Cardiac muscle cell (in vitro differentiated cells and primary cell): ENCODE measurements around the gene FBXW4. TPM values are rescaled to one million over a fixed set of nuclear protein-coding genes. Genes with fewer than 3 reads are reported as not detected.

Experiments used
- DNase-seq, 2 donors: peaks; one replicate each; pipeline versions ENCODE4 v3.0.0 to v3.0.0-alpha.2; 2010 to 2017; ENCODE audit warnings: low read depth in 1 of 2, low spot score in 1 of 2
- H3K27ac ChIP-seq: fragments of 200-600 bp; sonication (generic); 2 replicates; pipeline ENCODE4 v1.5.1; 2016
- H3K27me3 ChIP-seq: fragments of 200-600 bp; sonication (generic); 2 replicates; pipeline ENCODE4 v1.6.0; 2016; ENCODE audit warnings: control low read depth
- H3K36me3 ChIP-seq: fragments of 200-600 bp; sonication (generic); 2 replicates; pipeline ENCODE4 v1.5.1; 2016; ENCODE audit warnings: control low read depth
- H3K4me1 ChIP-seq: fragments of 200-600 bp; sonication (generic); 2 replicates; pipeline ENCODE4 v1.8.1; 2017; ENCODE audit warnings: low read depth, mild to moderate bottlenecking, mixed run types
- H3K4me3 ChIP-seq: fragments of 200-600 bp; sonication (generic); 2 replicates; pipeline ENCODE4 v1.5.1; 2016; ENCODE audit warnings: mild to moderate bottlenecking
- H3K9me3 ChIP-seq: fragments of 200-600 bp; sonication (generic); 2 replicates; pipeline ENCODE4 v1.5.1; 2017; ENCODE audit warnings: low read depth, mild to moderate bottlenecking, control low read depth
- CTCF ChIP-seq: IDR thresholded peaks from 2 replicates; pipeline ENCODE4 v1.5.1; 2012; ENCODE audit warnings: low read depth, mild to moderate bottlenecking, low read length
- polyA plus RNA-seq: library from polyadenylated mRNA; unstranded; fragments of >200 nt; fragmentation: Nextera tagmentation; extraction: Ambion mirVana; gene quantifications from 2 replicates; pipeline ENCODE4 v1.2.1, GENCODE V29; 2016
- total RNA-seq: library from RNA; depleted of rRNA; stranded (reverse); fragments of >200 nt; gene quantifications from 2 replicates; pipeline ENCODE4 v1.2.3, GENCODE V29; 2016

FBXW4 gene
- total and polyA plus RNA-seq, 2 experiments from 2014 or later: 19.6 to 72.0 TPM

- H3K4me1 ChIP-seq: peaks cover 18% of the 10 kb centered on the region
- H3K27ac ChIP-seq: no peak overlapping the region
- no peak for DNase-seq
- TF ChIP-seq CTCF: no peak
- H3K27me3 ChIP-seq: no peaks in the 10 kb centered on the region
- H3K36me3 ChIP-seq: no peaks in the 10 kb centered on the region
- H3K4me3 ChIP-seq: no peak overlapping the region
- H3K9me3 ChIP-seq: no peaks in the 10 kb centered on the region
Observed at GRCh38 chr10:101696632-101697031, 1.7 kb upstream of the FBXW4 start.

- H3K27ac ChIP-seq: peak overlapping the region; percentile 99
- no peaks in the 10 kb centered on the region for H3K36me3 ChIP-seq
- H3K4me1 ChIP-seq: peaks cover 30% of the 10 kb centered on the region
- DNase-seq: no peak
- no peak for TF ChIP-seq CTCF
- H3K4me3 ChIP-seq: peak overlapping the region; percentile 62
- H3K9me3 ChIP-seq: no peaks in the 10 kb centered on the region
- no peaks in the 10 kb centered on the region for H3K27me3 ChIP-seq
Observed at GRCh38 chr10:101695404-101695890, 477 bp upstream of the FBXW4 start.

GRCh38 chr10:101693978-101694673, 844 bp downstream of the FBXW4 start:
- DNase-seq: peak; percentile 65
- Histone ChIP-seq H3K4me1 (peaks cover 43% of the 10 kb centered on the region), H3K27ac (peak overlapping the region; percentile 99), H3K36me3 (no peaks in the 10 kb centered on the region), H3K27me3 (no peaks in the 10 kb centered on the region), H3K9me3 (no peaks in the 10 kb centered on the region), H3K4me3 (peak overlapping the region; percentile 62)
- no peak for TF ChIP-seq CTCF

- peak overlapping the region; percentile 62 for H3K4me3 ChIP-seq
- no peaks in the 10 kb centered on the region for H3K27me3 ChIP-seq
- H3K9me3 ChIP-seq: no peaks in the 10 kb centered on the region
- peaks cover 48% of the 10 kb centered on the region for H3K4me1 ChIP-seq
- H3K36me3 ChIP-seq: no peaks in the 10 kb centered on the region
- TF ChIP-seq CTCF: no peak
- peak; percentile 52 to 59 for DNase-seq
- peak overlapping the region; percentile 99 for H3K27ac ChIP-seq
Observed at GRCh38 chr10:101693651-101693977, 1.4 kb downstream of the FBXW4 start.

- TF ChIP-seq CTCF: no peak
- Histone ChIP-seq H3K27ac (peak overlapping the region; percentile 83), H3K27me3 (no peaks in the 10 kb centered on the region), H3K9me3 (no peaks in the 10 kb centered on the region), H3K36me3 (no peaks in the 10 kb centered on the region), H3K4me1 (peaks cover 61% of the 10 kb centered on the region), H3K4me3 (no peak overlapping the region)
- DNase-seq: no peak
Observed at GRCh38 chr10:101691081-101691480, 3.9 kb downstream of the FBXW4 start.
